HepG2 (cell line): ENCODE measurements around the gene JMJD7. TPM values are rescaled to one million over a fixed set of nuclear protein-coding genes. Genes with fewer than 3 reads are reported as not detected.

Experiments
- ATAC-seq: fragments of 200-7000 bp; cut with Tn5 transposase; 3 replicates; pipeline ENCODE4 v1.9.1; 2020; ENCODE audit warnings: mild to moderate bottlenecking, moderate library complexity
- BruUV-seq: library from RNA; stranded (reverse); fragments of 400-500 nt; replicated peaks from 2 replicates; lab custom pipeline; 2021; lab: Mats Ljungman, UMichigan
- CTCF ChIA-PET: fragments of 300-600 bp; formaldehyde crosslinking; extraction: SDS; loops from one replicate; lab custom pipeline; 2021; ENCODE audit warnings: low total read pairs, inconsistent platforms, low intra/inter-chr PET ratio; lab: Yijun Ruan, JAX
- POLR2A ChIA-PET: fragments of 350-600 bp; sonication (Branson Sonifier 250); formaldehyde crosslinking; loops from one replicate; lab custom pipeline; 2020; ENCODE audit warnings: antibody characterized with exemption, inconsistent platforms; lab: Yijun Ruan, JAX
- DNase-seq: peaks from one replicate; pipeline ENCODE4 v3.0.0-alpha.2; 2015; ENCODE audit warnings: low spot score
- FAIRE-seq: peaks from 3 replicates; lab custom pipeline; 2011; peaks lifted over from hg19 to GRCh38; lab: Jason Lieb, UNC
- H2AFZ ChIP-seq: one replicate; pipeline ENCODE4 v1.6.1; 2011; ENCODE audit warnings: low read length, inconsistent platforms
- H3K27ac ChIP-seq: fragments of 300-600 bp; 3 replicates; pipeline ENCODE4 v1.8.0; 2011; ENCODE audit warnings: mixed run types, mild to moderate bottlenecking, mixed read lengths, low read length, inconsistent platforms; ENCODE audit not compliant: insufficient read depth; ENCODE audit errors: extremely low read length
- H3K27me3 ChIP-seq, 2 experiments: fragments of 200-600 bp in 1 of 2; 2 replicates in 1 of 2; 3 replicates in 1 of 2; pipeline versions ENCODE4 v1.6.0 to v1.8.0; 2011; ENCODE audit warnings: low read length in 2 of 2, mild to moderate bottlenecking in 2 of 2, moderate library complexity in 2 of 2, inconsistent platforms in 1 of 2; ENCODE audit not compliant: insufficient read depth in 2 of 2, control insufficient read depth in 1 of 2
- H3K36me3 ChIP-seq, 2 experiments: fragments of 200-600 bp in 1 of 2; replicated peaks in 1 of 2; 2 replicates in 1 of 2; 3 replicates in 1 of 2; pipeline versions ENCODE4 v1.5.1 to v1.8.0; 2011; ENCODE audit warnings: low read length in 2 of 2, inconsistent platforms in 1 of 2; ENCODE audit not compliant: insufficient read depth in 2 of 2, control insufficient read depth in 1 of 2
- H3K4me1 ChIP-seq: 2 replicates; pipeline ENCODE4 v1.5.1; 2012; ENCODE audit warnings: low read length, inconsistent platforms; ENCODE audit not compliant: insufficient read depth
- H3K4me2 ChIP-seq: 2 replicates; pipeline ENCODE4 v1.6.0; 2011; ENCODE audit warnings: low read depth, low read length, inconsistent platforms
- H3K4me3 ChIP-seq, 3 experiments: fragments of 200-600 bp in 1 of 3; sonication (generic), shearing (Covaris generic) in 1 of 3; replicated peaks in 1 of 3; 2 replicates each; pipeline ENCODE4 v1.5.1; 2011 to 2016; ENCODE audit warnings: low read length in 3 of 3, inconsistent platforms in 2 of 3, low read depth in 2 of 3, mild to moderate bottlenecking in 2 of 3, control low read depth in 1 of 3, mixed read lengths in 1 of 3; ENCODE audit not compliant: insufficient read depth in 1 of 3
- H3K79me2 ChIP-seq: one replicate; pipeline ENCODE4 v1.6.1; 2011; ENCODE audit warnings: low read length, inconsistent platforms; ENCODE audit not compliant: insufficient read depth
- H3K9ac ChIP-seq: 2 replicates; pipeline ENCODE4 v1.6.0; 2011; ENCODE audit warnings: mild to moderate bottlenecking, low read depth, low read length, inconsistent platforms; ENCODE audit not compliant: insufficient read depth
- H3K9me3 ChIP-seq: 2 replicates; pipeline ENCODE4 v1.5.1; 2012; ENCODE audit warnings: mild to moderate bottlenecking, low read length
- H4K20me1 ChIP-seq: 2 replicates; pipeline ENCODE4 v1.6.0; 2011; ENCODE audit warnings: inconsistent platforms, mild to moderate bottlenecking, low read length, moderate library complexity; ENCODE audit not compliant: insufficient read depth
- AKAP8 ChIP-seq: sonication (generic); formaldehyde crosslinking; IDR thresholded peaks from 2 replicates; pipeline ENCODE4 v1.5.1; 2020; ENCODE audit warnings: mild to moderate bottlenecking, missing genetic modification reagents
- ARNT2 ChIP-seq: sonication (generic); formaldehyde crosslinking; IDR thresholded peaks from 2 replicates; pipeline ENCODE4 v1.8.0; 2022; ENCODE audit warnings: mild to moderate bottlenecking, low read depth, missing genetic modification reagents, moderate library complexity
- CHD2 ChIP-seq: IDR thresholded peaks from 2 replicates; pipeline ENCODE4 v1.6.1; 2011; ENCODE audit warnings: low read depth, low read length, improper control_type of control experiment
- FOXO1 ChIP-seq: sonication (generic); formaldehyde crosslinking; IDR thresholded peaks from 2 replicates; pipeline ENCODE4 v1.4.0; 2020; ENCODE audit warnings: missing genetic modification reagents
- HOXD1 ChIP-seq: sonication (generic); formaldehyde crosslinking; IDR thresholded peaks from 2 replicates; pipeline ENCODE4 v1.5.0; 2020; ENCODE audit warnings: missing genetic modification reagents
- IKZF4 ChIP-seq: sonication (generic); formaldehyde crosslinking; IDR thresholded peaks from 2 replicates; pipeline ENCODE4 v1.5.1; 2020; ENCODE audit warnings: borderline replicate concordance, mild to moderate bottlenecking, low read depth, missing genetic modification reagents; ENCODE audit errors: not compliant biosample characterization
- JDP2 ChIP-seq: sonication (generic); formaldehyde crosslinking; IDR thresholded peaks from 2 replicates; pipeline ENCODE4 v1.8.1; 2022; ENCODE audit warnings: missing genetic modification reagents, borderline replicate concordance
- MBD4 ChIP-seq: IDR thresholded peaks from 2 replicates; pipeline ENCODE4 v1.6.1; 2012; ENCODE audit warnings: low read length, inconsistent platforms, borderline replicate concordance
- MTF2 ChIP-seq: sonication (generic); formaldehyde crosslinking; IDR thresholded peaks from 2 replicates; pipeline ENCODE4 v1.5.0; 2020; ENCODE audit warnings: missing genetic modification reagents, borderline replicate concordance
- NR0B2 ChIP-seq: sonication (generic); formaldehyde crosslinking; IDR thresholded peaks from 2 replicates; pipeline ENCODE4 v1.4.0; 2020; ENCODE audit warnings: mild to moderate bottlenecking, missing genetic modification reagents
- RARA ChIP-seq: IDR thresholded peaks from 2 replicates; pipeline ENCODE4 v1.6.1; 2016; ENCODE audit warnings: missing genetic modification reagents, missing compliant biosample characterization
- SAFB2 ChIP-seq: sonication (generic); formaldehyde crosslinking; IDR thresholded peaks from 2 replicates; pipeline ENCODE4 v1.5.1; 2020; ENCODE audit warnings: missing genetic modification reagents, low read depth, mild to moderate bottlenecking, borderline replicate concordance
- ZBTB37 ChIP-seq: sonication (generic); formaldehyde crosslinking; IDR thresholded peaks from 2 replicates; pipeline ENCODE4 v1.4.0; 2020; ENCODE audit warnings: mild to moderate bottlenecking, missing genetic modification reagents
- ZFP36L2 ChIP-seq: sonication (generic); formaldehyde crosslinking; IDR thresholded peaks from 2 replicates; pipeline ENCODE4 v1.4.0; 2020; ENCODE audit warnings: missing genetic modification reagents
- ZNF180 ChIP-seq: sonication (generic); formaldehyde crosslinking; IDR thresholded peaks from 2 replicates; pipeline ENCODE4 v1.4.0; 2020; ENCODE audit warnings: low read depth, missing genetic modification reagents, borderline replicate concordance
- ZNF383 ChIP-seq: sonication (generic); formaldehyde crosslinking; IDR thresholded peaks from 2 replicates; pipeline ENCODE4 v1.4.0; 2020; ENCODE audit warnings: missing genetic modification reagents, mild to moderate bottlenecking, borderline replicate concordance
- ZNF512 ChIP-seq: sonication (generic); formaldehyde crosslinking; IDR thresholded peaks from 2 replicates; pipeline ENCODE4 v1.4.0; 2020; ENCODE audit warnings: mild to moderate bottlenecking, missing genetic modification reagents
- WGBS: methylation state at CpG from one replicate; pipeline ENCODE4 v1.1.6; 2017; ENCODE audit warnings: low lambda C conversion rate; 5-methylcytosine and 5-hydroxymethylcytosine counted together
- in situ Hi-C: cut with HindIII; loops from 2 replicates; pipeline ENCODE4 v1.10.0; 2017; ENCODE audit warnings: low pct_unique_long_range_greater_than_20kb; ENCODE audit not compliant: extremely low pct_ligation_motif_present
- intact Hi-C: fragments of 100-400 bp; cut with micrococcal nuclease; formaldehyde crosslinking; loops from one replicate; pipeline ENCODE4 v1.10.0; 2022; ENCODE audit not compliant: unreplicated experiment
- polyA plus RNA-seq, 8 experiments: library from polyadenylated mRNA; depleted of rRNA in 3 of 8; stranded (reverse) in 7 of 8; unstranded in 1 of 8; fragments of >200 nt; fragmentation: Illumina TruSeq in 4 of 8; extraction: Trizol in 4 of 8; gene quantifications; 2 replicates each; pipeline versions ENCODE4 v1.2.1 to v1.2.3, GENCODE V29; 2011 to 2016; ENCODE audit warnings: low read depth in 4 of 8, missing spikeins in 1 of 8, mixed read lengths in 1 of 8; ENCODE audit not compliant: insufficient read depth in 1 of 8
- total RNA-seq, 5 experiments: library from RNA; depleted of rRNA; stranded (reverse); fragments of >200 nt; fragmentation: Illumina TruSeq; extraction: Trizol; gene quantifications; 2 replicates each; pipeline ENCODE4 v1.2.3, GENCODE V29; 2016; ENCODE audit warnings: low read depth in 1 of 5

JMJD7 gene
- total and polyA plus RNA-seq, 2 of the 13 experiments (the other 11 are each of a cell fraction or from before 2014, with no cell fraction given), result 6.4 to 7.1 TPM

GRCh38 chr15:41809121-41809520 lies 18.8 kb upstream of the JMJD7 start:
- WGBS, result 75% methylated on average over 2 of the region's 2 CpGs
- no peaks in the 10 kb centered on the region for H3K4me1 ChIP-seq
- no peak overlapping the region for H2AFZ ChIP-seq
- no peaks in the 10 kb centered on the region for H3K27me3 ChIP-seq
- ChIA-PET CTCF (interaction anchor here (4.8 kb wide), 1 partner anchor 36 kb away, joined by 98 read pairs; the partner anchor contains the start of gene MAPKBP1), POLR2A (no interaction called here)
- intact Hi-C loops, result no loop called here
- H3K36me3 ChIP-seq, result peaks cover 2 to 3% of the 10 kb centered on the region in 2 experiments; a peak in 1 of 5 replicates
- no peak overlapping the region for H3K9ac ChIP-seq
- no peak overlapping the region for H3K4me3 ChIP-seq
- no peaks in the 10 kb centered on the region for H3K79me2 ChIP-seq
- H3K9me3 ChIP-seq, result no peaks in the 10 kb centered on the region
- H4K20me1 ChIP-seq, result no peaks in the 10 kb centered on the region
- FAIRE-seq (no peak), ATAC-seq (no peak), DNase-seq (no peak)
- no TSS peak for BruUV-seq
- in situ Hi-C loops, result no loop called here
- TF ChIP-seq RARA (CRISPR knock-in tag) (no peak), ZNF512 (CRISPR knock-in tag) (no peak), HOXD1 (CRISPR knock-in tag) (no peak), SAFB2 (CRISPR knock-in tag) (no peak), MBD4 (no peak), MTF2 (CRISPR knock-in tag) (no peak), IKZF4 (CRISPR knock-in tag) (no peak), AKAP8 (CRISPR knock-in tag) (no peak), CHD2 (no peak), ZNF383 (CRISPR knock-in tag) (no peak), ZBTB37 (CRISPR knock-in tag) (no peak), NR0B2 (no peak), ZFP36L2 (CRISPR knock-in tag) (no peak), JDP2 (no peak), FOXO1 (CRISPR knock-in tag) (no peak), ARNT2 (CRISPR knock-in tag) (no peak), ZNF180 (no peak)
- no peak overlapping the region for H3K27ac ChIP-seq
- no peak overlapping the region for H3K4me2 ChIP-seq
